ENCODE data around the gene ARL14EP. TPM values are rescaled to one million over a fixed set of nuclear protein-coding genes. Genes with fewer than 3 reads are reported as not detected.

The ARL14EP gene
- total RNA-seq (2021) (14.8 and 16.2 TPM in 2 replicates), Bru-seq, nascent RNA (percentile 88 among the genes with signal in this experiment), BruChase-seq, experiment 1, labeled RNA remaining after a 2-hour chase (percentile 90 among the genes with signal in this experiment), BruChase-seq, experiment 2, labeled RNA remaining after a 6-hour chase (percentile 74 among the genes with signal in this experiment)
- long read RNA-seq, transcript ARL14EP-201 (4 exons, 2,430 nt) = major isoform, 44 of 52 reads
- long read RNA-seq, partial matches to known transcripts = 2 of 52 reads
- long read RNA-seq, other reads (novel, unspliced or antisense) = 6 of 52 reads

DNA sequence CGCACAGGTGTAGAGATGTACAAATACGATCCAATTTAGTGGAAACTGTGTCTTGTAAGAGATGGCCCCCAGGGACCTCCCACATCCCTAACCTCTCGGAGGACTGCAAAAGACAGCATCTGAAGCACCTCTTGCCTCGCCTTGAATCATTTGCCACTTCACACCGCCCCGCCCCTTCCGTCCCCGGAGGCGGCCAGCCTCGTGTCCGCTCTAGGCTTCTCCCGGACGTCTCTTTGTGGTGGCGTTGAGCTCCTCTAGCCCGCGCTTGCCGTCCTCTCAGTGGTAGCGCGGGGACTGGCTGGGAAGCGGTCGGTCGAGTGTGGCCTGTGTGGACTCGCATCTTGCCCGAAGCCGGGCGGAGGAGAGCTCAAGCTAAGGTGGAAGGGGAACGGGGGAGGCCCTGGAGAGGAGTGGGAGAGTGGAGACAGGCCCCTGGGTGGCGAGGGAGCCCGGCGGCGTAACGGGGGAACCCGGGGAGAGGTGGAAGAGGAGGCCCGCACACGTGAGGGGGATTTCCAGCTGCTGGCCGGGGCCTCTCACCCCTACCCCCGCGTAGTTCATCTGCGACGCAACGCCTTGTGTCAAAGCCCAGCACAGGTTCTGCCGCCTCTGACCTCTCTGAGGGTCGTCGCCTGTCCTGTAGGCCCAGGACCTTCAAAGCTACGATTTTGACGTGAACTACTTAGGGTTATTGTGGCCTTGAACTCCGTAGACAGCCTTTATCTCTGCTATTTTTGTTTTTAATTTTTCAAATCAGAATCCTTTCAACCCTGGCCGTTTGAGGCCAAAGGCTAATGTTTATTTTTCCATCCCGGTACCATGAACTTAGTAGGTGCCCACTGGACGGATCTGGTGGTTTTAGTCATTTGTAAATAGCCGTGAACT, at the start of gene ARL14EP:
Gene ARL14EP (plus strand): TSS at position 279 of the 885 bp plus-strand sequence. CDS start 7,845 bp downstream, outside the sequence.
- Histone ChIP-seq H3K27me3 (ENCODE audit: insufficient read depth, low read depth) (no peaks in the 10 kb centered on the region), H3K4me1 (replicated peaks; ENCODE audit: insufficient read depth) (peaks cover 18% of the 10 kb centered on the region), H3K36me3 (ENCODE audit: low read depth) (peaks cover under 1% of the 10 kb centered on the region; the same call in 1 of the 2 replicates), H3K9me2 (ENCODE audit: insufficient read depth) (no peaks in the 10 kb centered on the region), H3K9me3 (ENCODE audit: insufficient read depth, low read depth) (no peaks in the 10 kb centered on the region), H3F3A (ENCODE audit: insufficient read depth, low read depth) (no peaks in the 10 kb centered on the region), H3K27ac (peak within 1 kb of the TSS; percentile 62), H3K79me2 (ENCODE audit: low read depth) (peaks cover 31% of the 10 kb centered on the region), H3K4me3 (peak within 1 kb of the TSS; percentile 88), H2AFZ (peak within 1 kb of the TSS; percentile 96), H3K4me2 (peak within 1 kb of the TSS; percentile 99), H4K20me1 (ENCODE audit: insufficient read depth) (0 out of 2 replicates have a peak, but pooled peaks cover 8% of the 10 kb centered on the region)
- DNase-seq = peak; percentile 94 to 96
- BruUV-seq (replicated peaks) = TSS peak; percentile 50
- intact Hi-C loops (cut with micrococcal nuclease; ENCODE audit: unreplicated experiment) = loop anchor here (5.0 kb wide), 1 partner anchor 981 kb away; no protein-coding TSS in a partner anchor
- CTCF ChIA-PET = no interaction called here
- TF ChIP-seq, protein P1, sequence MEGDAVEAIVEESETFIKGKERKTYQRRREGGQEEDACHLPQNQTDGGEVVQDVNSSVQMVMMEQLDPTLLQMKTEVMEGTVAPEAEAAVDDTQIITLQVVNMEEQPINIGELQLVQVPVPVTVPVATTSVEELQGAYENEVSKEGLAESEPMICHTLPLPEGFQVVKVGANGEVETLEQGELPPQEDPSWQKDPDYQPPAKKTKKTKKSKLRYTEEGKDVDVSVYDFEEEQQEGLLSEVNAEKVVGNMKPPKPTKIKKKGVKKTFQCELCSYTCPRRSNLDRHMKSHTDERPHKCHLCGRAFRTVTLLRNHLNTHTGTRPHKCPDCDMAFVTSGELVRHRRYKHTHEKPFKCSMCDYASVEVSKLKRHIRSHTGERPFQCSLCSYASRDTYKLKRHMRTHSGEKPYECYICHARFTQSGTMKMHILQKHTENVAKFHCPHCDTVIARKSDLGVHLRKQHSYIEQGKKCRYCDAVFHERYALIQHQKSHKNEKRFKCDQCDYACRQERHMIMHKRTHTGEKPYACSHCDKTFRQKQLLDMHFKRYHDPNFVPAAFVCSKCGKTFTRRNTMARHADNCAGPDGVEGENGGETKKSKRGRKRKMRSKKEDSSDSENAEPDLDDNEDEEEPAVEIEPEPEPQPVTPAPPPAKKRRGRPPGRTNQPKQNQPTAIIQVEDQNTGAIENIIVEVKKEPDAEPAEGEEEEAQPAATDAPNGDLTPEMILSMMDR (conservative IDR thresholded peaks at IDR 0.05) = no peak
- TF ChIP-seq EZH2 (IDR thresholded peaks at IDR 0.05; ENCODE audit: low read depth) = no peak
- POLR2A ChIA-PET (ENCODE audit: unreplicated experiment) = interaction anchor here (0.5 to 0.9 kb wide), 8 partner anchors 22 to 1558 kb away, joined by 3 to 12 read pairs (median 5); no protein-coding TSS in a partner anchor

DNA sequence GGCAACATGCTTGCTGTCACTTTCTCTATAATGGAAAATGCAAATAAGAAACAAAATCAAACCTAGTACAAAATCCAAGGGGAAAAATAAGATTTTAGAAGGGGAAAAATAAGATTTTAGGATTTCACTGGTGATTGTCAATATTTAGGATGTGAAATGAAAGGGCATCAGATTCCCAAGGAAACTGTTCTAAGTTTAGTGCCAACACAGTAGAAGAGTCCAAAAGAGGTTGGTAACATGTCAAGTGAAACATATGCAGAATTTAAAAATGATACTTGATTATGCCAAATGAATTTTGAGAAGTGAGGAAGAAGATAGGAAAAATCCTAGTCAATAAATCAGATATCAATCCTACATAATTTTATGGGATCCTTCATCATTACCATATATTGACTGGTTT, 45.7 kb upstream of the ARL14EP start:
- H3K27ac ChIP-seq = no peak overlapping the region
- H3K4me1 ChIP-seq (replicated peaks; ENCODE audit: insufficient read depth) = no peaks in the 10 kb centered on the region
- H3F3A ChIP-seq (ENCODE audit: insufficient read depth, low read depth) = no peaks in the 10 kb centered on the region
- H3K9me3 ChIP-seq (ENCODE audit: insufficient read depth, low read depth) = no peaks in the 10 kb centered on the region
- no TSS peak for BruUV-seq (replicated peaks)
- H4K20me1 ChIP-seq (ENCODE audit: insufficient read depth) = no peaks in the 10 kb centered on the region
- no peak for DNase-seq
- H3K9me2 ChIP-seq (ENCODE audit: insufficient read depth) = 0 out of 2 replicates have a peak, but pooled peaks cover 6% of the 10 kb centered on the region
- no peaks in the 10 kb centered on the region for H3K36me3 ChIP-seq (ENCODE audit: low read depth)
- POLR2A ChIA-PET (ENCODE audit: unreplicated experiment) = no interaction called here
- TF ChIP-seq EZH2 (IDR thresholded peaks at IDR 0.05; ENCODE audit: low read depth) = no peak
- TF ChIP-seq, protein P1 (conservative IDR thresholded peaks at IDR 0.05) = no peak
- no peaks in the 10 kb centered on the region for H3K79me2 ChIP-seq (ENCODE audit: low read depth)
- no peak overlapping the region for H3K4me3 ChIP-seq
- no peak overlapping the region for H2AFZ ChIP-seq
- intact Hi-C loops (cut with micrococcal nuclease; ENCODE audit: unreplicated experiment) = no loop called here
- no peak overlapping the region for H3K4me2 ChIP-seq
- 0 out of 2 replicates have a peak, but pooled peaks cover 4% of the 10 kb centered on the region for H3K27me3 ChIP-seq (ENCODE audit: insufficient read depth, low read depth)
- CTCF ChIA-PET = no interaction called here

GRCh38 chr11:30279796-30280195, 43.1 kb upstream of the ARL14EP start:
- TF ChIP-seq, protein P1 (conservative IDR thresholded peaks at IDR 0.05) = no peak
- no peak for TF ChIP-seq EZH2 (IDR thresholded peaks at IDR 0.05; ENCODE audit: low read depth)
- no peak for DNase-seq
- Histone ChIP-seq H3K9me3 (ENCODE audit: insufficient read depth, low read depth) (no peaks in the 10 kb centered on the region), H3K79me2 (ENCODE audit: low read depth) (no peaks in the 10 kb centered on the region), H3K4me1 (replicated peaks; ENCODE audit: insufficient read depth) (no peaks in the 10 kb centered on the region), H3K4me3 (no peak overlapping the region), H3K4me2 (no peak overlapping the region), H3K36me3 (ENCODE audit: low read depth) (no peaks in the 10 kb centered on the region), H3K27me3 (ENCODE audit: insufficient read depth, low read depth) (0 out of 2 replicates have a peak, but pooled peaks cover 4% of the 10 kb centered on the region), H4K20me1 (ENCODE audit: insufficient read depth) (no peaks in the 10 kb centered on the region), H3K9me2 (ENCODE audit: insufficient read depth) (0 out of 2 replicates have a peak, but pooled peaks cover 6% of the 10 kb centered on the region), H3F3A (ENCODE audit: insufficient read depth, low read depth) (no peaks in the 10 kb centered on the region), H2AFZ (no peak overlapping the region), H3K27ac (no peak overlapping the region)
- POLR2A ChIA-PET (ENCODE audit: unreplicated experiment) = no interaction called here
- intact Hi-C loops (cut with micrococcal nuclease; ENCODE audit: unreplicated experiment) = no loop called here
- CTCF ChIA-PET = interaction anchor here (0.7 kb wide), 1 partner anchor 25 kb away, joined by 3 read pairs; no protein-coding TSS in a partner anchor
- BruUV-seq (replicated peaks) = no TSS peak
